A549 (cell line): ENCODE data around the gene SLC45A3. TPM values are rescaled to one million over a fixed set of nuclear protein-coding genes. Genes with fewer than 3 reads are reported as not detected.

Experiments
- ATAC-seq, 2 experiments: fragments of 200-7000 bp in 1 of 2; fragments of >200 bp in 1 of 2; cut with Nextera tagmentation in 1 of 2; cut with Tn5 transposase in 1 of 2; 3 replicates each; pipeline versions ENCODE4 v1.8.0 to v1.9.1; 2018 to 2020; ENCODE audit warnings: mild to moderate bottlenecking in 1 of 2, moderate library complexity in 1 of 2
- CTCF ChIA-PET: fragments of 300-600 bp; sonication (Branson Sonifier 250); formaldehyde crosslinking; extraction: SDS; loops from one replicate; lab custom pipeline; 2021; ENCODE audit warnings: antibody characterized with exemption, inconsistent platforms; lab: Yijun Ruan, JAX
- POLR2A ChIA-PET: fragments of 350-600 bp; formaldehyde crosslinking; extraction: SDS; loops from one replicate; lab custom pipeline; 2021; ENCODE audit warnings: antibody characterized with exemption, inconsistent platforms; lab: Yijun Ruan, JAX
- DNase-seq, 2 experiments: peaks; one replicate each; pipeline versions ENCODE4 v3.0.0 to v3.0.0-alpha.2; 2011 to 2016; ENCODE audit warnings: low read depth in 1 of 2, low spot score in 1 of 2
- FAIRE-seq: peaks from 2 replicates; lab custom pipeline; 2011; peaks lifted over from hg19 to GRCh38; lab: Jason Lieb, UNC
- H3K27ac ChIP-seq, 2 experiments: fragments of >200 bp; sonication (Bioruptor Twin); formaldehyde crosslinking; 3 replicates each; pipeline ENCODE4 v1.5.1; 2016 to 2017
- H3K4me1 ChIP-seq: fragments of >200 bp; sonication (Bioruptor Twin); formaldehyde crosslinking; 3 replicates; pipeline ENCODE4 v1.6.1; 2016
- H3K4me2 ChIP-seq: fragments of >200 bp; sonication (Bioruptor Twin); formaldehyde crosslinking; 3 replicates; pipeline ENCODE4 v1.6.1; 2016
- H3K4me3 ChIP-seq: fragments of >200 bp; sonication (Bioruptor Twin); formaldehyde crosslinking; 3 replicates; pipeline ENCODE4 v1.5.1; 2016
- H3K9me3 ChIP-seq: fragments of >200 bp; sonication (Bioruptor Twin); formaldehyde crosslinking; 3 replicates; pipeline ENCODE4 v1.6.1; 2016
- BHLHE40 ChIP-seq: IDR thresholded peaks from 2 replicates; pipeline ENCODE4 v1.6.1; 2012; ENCODE audit warnings: low read depth, low read length, inconsistent platforms
- CBX2 ChIP-seq: fragments of 200-600 bp; sonication (generic); IDR thresholded peaks from 2 replicates; pipeline ENCODE4 v1.6.1; 2016; ENCODE audit warnings: low read depth, mild to moderate bottlenecking, borderline replicate concordance
- CBX8 ChIP-seq: fragments of 200-600 bp; sonication (generic); IDR thresholded peaks from 2 replicates; pipeline ENCODE4 v1.6.1; 2016
- CEBPB ChIP-seq, 2 experiments: fragments of >200 bp in 1 of 2; sonication (Bioruptor Twin) in 1 of 2; formaldehyde crosslinking in 1 of 2; IDR thresholded peaks; 2 replicates each; pipeline ENCODE4 v1.6.1; 2012 to 2016
- EP300 ChIP-seq, 2 experiments: fragments of >200 bp; sonication (Bioruptor Twin); formaldehyde crosslinking; IDR thresholded peaks; 2 replicates in 1 of 2; 3 replicates in 1 of 2; pipeline ENCODE4 v1.6.1; 2016 to 2017
- GATA3 ChIP-seq: IDR thresholded peaks from 2 replicates; pipeline ENCODE4 v1.6.1; 2012; ENCODE audit warnings: borderline replicate concordance
- HOXA7 ChIP-seq: fragments of 250-450 bp; sonication (Bioruptor Pico); IDR thresholded peaks from 2 replicates; pipeline ENCODE4 v1.5.0; 2020; ENCODE audit warnings: mild to moderate bottlenecking, moderate library complexity
- KDM5A ChIP-seq: fragments of 200-600 bp; sonication (generic); IDR thresholded peaks from 2 replicates; pipeline ENCODE4 v1.6.1; 2016; ENCODE audit warnings: antibody characterized with exemption, mild to moderate bottlenecking
- MAFK ChIP-seq: fragments of 450-650 bp; IDR thresholded peaks from 2 replicates; pipeline ENCODE4 v1.6.1; 2014; ENCODE audit not compliant: partially characterized antibody
- MAZ ChIP-seq: fragments of 150-350 bp; IDR thresholded peaks from 2 replicates; pipeline ENCODE4 v1.6.1; 2014; ENCODE audit warnings: antibody characterized with exemption, low read depth, low read length, borderline replicate concordance
- MYC ChIP-seq: IDR thresholded peaks from 2 replicates; pipeline ENCODE4 v1.6.1; 2012; ENCODE audit warnings: mild to moderate bottlenecking, inconsistent platforms, low read length, improper control_type of control experiment, borderline replicate concordance
- PHF8 ChIP-seq: fragments of 200-600 bp; sonication (generic); IDR thresholded peaks from 2 replicates; pipeline ENCODE4 v1.6.1; 2016; ENCODE audit warnings: low read depth, mild to moderate bottlenecking, antibody characterized with exemption, moderate library complexity, borderline replicate concordance
- RAD21 ChIP-seq, 2 experiments: fragments of >200 bp in 1 of 2; sonication (Bioruptor Twin) in 1 of 2; formaldehyde crosslinking in 1 of 2; IDR thresholded peaks in 1 of 2; conservative IDR thresholded peaks in 1 of 2; 2 replicates in 1 of 2; 3 replicates in 1 of 2; pipeline ENCODE4 v1.6.1; 2012 to 2018; ENCODE audit warnings: inconsistent platforms in 1 of 2
- RFX5 ChIP-seq: fragments of 450-650 bp; IDR thresholded peaks from 2 replicates; pipeline ENCODE4 v1.7.1; 2014; ENCODE audit warnings: antibody characterized with exemption, mild to moderate bottlenecking, moderate library complexity
- RNF2 ChIP-seq: fragments of 200-600 bp; sonication (generic); IDR thresholded peaks from 2 replicates; pipeline ENCODE4 v1.6.1; 2016; ENCODE audit warnings: low read depth, mild to moderate bottlenecking, antibody characterized with exemption, moderate library complexity, borderline replicate concordance
- SREBF2 ChIP-seq: fragments of 450-650 bp; IDR thresholded peaks from 2 replicates; pipeline ENCODE4 v1.6.1; 2014; ENCODE audit warnings: mild to moderate bottlenecking, moderate library complexity
- ZC3H11A ChIP-seq: fragments of 450-650 bp; IDR thresholded peaks from 2 replicates; pipeline ENCODE4 v1.6.1; 2014; ENCODE audit warnings: antibody characterized with exemption, mild to moderate bottlenecking
- ZNF302 ChIP-seq: fragments of 250-450 bp; sonication (Bioruptor Pico); IDR thresholded peaks from 2 replicates; pipeline ENCODE4 v1.9.0; 2021; ENCODE audit warnings: inconsistent platforms, mild to moderate bottlenecking, moderate library complexity
- WGBS: methylation state at CpG from one replicate; pipeline ENCODE4 v1.1.6; 2017; ENCODE audit errors: missing lambda C conversion rate; 5-methylcytosine and 5-hydroxymethylcytosine counted together
- polyA plus RNA-seq, 4 experiments: library from polyadenylated mRNA; depleted of rRNA in 3 of 4; stranded (reverse); fragments of >200 nt; fragmentation: RNase III in 1 of 4; extraction: RNeasy Plus Mini Kit Qiagen cat#74134 plus additional on column Dnase treatment in 1 of 4; gene quantifications; 2 replicates in 3 of 4; 3 replicates in 1 of 4; pipeline ENCODE4 v1.2.3, GENCODE V29; 2011 to 2017
- TF ChIP-seq, protein P1 (sequence below): IDR thresholded peaks from 2 replicates; pipeline ENCODE4 v1.6.1; 2012; ENCODE audit warnings: low read depth, borderline replicate concordance
- TF ChIP-seq, protein P2 (sequence below): fragments of 150-350 bp; IDR thresholded peaks from 2 replicates; pipeline ENCODE4 v1.6.1; 2014; ENCODE audit warnings: low read depth, mild to moderate bottlenecking, low read length
- TF ChIP-seq, protein P3 (sequence below): fragments of >200 bp; sonication (Bioruptor Twin); formaldehyde crosslinking; IDR thresholded peaks from 3 replicates; pipeline ENCODE4 v1.5.1; 2016
- TF ChIP-seq, protein P4 (sequence below): IDR thresholded peaks from 2 replicates; pipeline ENCODE4 v1.6.1; 2012
- TF ChIP-seq, protein P5 (sequence below): fragments of 450-650 bp; IDR thresholded peaks from 2 replicates; pipeline ENCODE4 v1.6.1; 2014; ENCODE audit warnings: antibody characterized with exemption

The SLC45A3 gene
- polyA plus RNA-seq, 2 of the 4 experiments (the other 2 are of a cell fraction) = 2.8 to 3.4 TPM

DNA sequence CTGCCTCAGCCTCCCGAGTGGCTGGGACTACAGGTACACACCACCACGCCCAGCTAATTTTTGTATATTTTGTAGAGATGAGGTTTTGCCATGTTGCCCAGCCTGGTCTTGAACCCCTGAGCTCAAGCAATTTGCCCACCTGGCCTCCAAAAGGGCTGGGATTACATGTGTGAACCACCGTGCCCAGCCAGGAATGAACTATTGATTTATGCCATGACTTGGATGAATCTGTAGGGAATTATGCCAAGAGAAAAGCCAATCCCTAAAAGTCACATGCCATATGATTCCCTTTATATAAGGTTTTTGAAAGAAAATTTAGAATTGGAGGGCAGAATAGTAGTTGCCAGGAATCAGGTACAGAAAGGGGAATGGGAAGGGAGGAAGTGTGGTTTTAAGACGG is 19.1 kb upstream of the SLC45A3 start:
- FAIRE-seq = no peak
- WGBS = 87% methylated on average over 4 of the region's 4 CpGs

DNA sequence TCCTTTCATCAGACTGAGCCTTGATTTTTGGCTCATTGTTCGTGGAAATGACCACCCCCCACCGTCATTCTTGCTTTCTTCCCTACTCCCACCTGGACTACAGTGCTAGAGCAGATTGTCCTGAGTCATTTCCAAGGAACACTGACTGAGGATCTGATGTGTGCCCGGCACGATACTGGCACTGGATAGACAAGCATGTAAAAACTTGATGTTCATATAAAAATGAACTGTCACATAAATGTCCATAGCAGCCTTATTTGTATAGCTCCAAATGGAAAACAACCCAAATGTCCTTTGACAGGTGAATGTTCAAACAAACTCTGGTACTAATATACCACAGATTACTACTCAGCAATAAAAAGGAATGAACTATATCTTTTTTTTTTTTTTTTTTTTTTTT is 18.6 kb upstream of the SLC45A3 start:
- Histone ChIP-seq H3K4me2 (no peak overlapping the region), H3K27ac (no peak overlapping the region), H3K4me3 (no peak overlapping the region), H3K9me3 (no peaks in the 10 kb centered on the region), H3K4me1 (no peaks in the 10 kb centered on the region)
- CTCF ChIA-PET = interaction anchor here (1.3 to 3.2 kb wide), 4 partner anchors 9 to 174 kb away, joined by 3 to 19 read pairs (median 6); no protein-coding TSS in a partner anchor
- POLR2A ChIA-PET = no interaction called here
- FAIRE-seq (no peak), ATAC-seq (no peak), DNase-seq (no peak)
- WGBS = 94% methylated on average over 4 of the region's 4 CpGs
- TF ChIP-seq PHF8 (no peak), MAZ (no peak), ZC3H11A (no peak), MAFK (no peak), EP300 (IDR thresholded peaks at IDR 0.05) (no peak), SREBF2 (no peak), CBX8 (no peak), CEBPB (IDR thresholded peaks at IDR 0.05) (no peak), RAD21 (conservative IDR thresholded peaks at IDR 0.05 in 1 of 2, IDR thresholded peaks at IDR 0.05 in 1 of 2) (no peak), CBX2 (no peak), GATA3 (no peak), KDM5A (no peak)
- TF ChIP-seq, protein P1, sequence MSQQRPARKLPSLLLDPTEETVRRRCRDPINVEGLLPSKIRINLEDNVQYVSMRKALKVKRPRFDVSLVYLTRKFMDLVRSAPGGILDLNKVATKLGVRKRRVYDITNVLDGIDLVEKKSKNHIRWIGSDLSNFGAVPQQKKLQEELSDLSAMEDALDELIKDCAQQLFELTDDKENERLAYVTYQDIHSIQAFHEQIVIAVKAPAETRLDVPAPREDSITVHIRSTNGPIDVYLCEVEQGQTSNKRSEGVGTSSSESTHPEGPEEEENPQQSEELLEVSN = no peak
- TF ChIP-seq, protein P2, sequence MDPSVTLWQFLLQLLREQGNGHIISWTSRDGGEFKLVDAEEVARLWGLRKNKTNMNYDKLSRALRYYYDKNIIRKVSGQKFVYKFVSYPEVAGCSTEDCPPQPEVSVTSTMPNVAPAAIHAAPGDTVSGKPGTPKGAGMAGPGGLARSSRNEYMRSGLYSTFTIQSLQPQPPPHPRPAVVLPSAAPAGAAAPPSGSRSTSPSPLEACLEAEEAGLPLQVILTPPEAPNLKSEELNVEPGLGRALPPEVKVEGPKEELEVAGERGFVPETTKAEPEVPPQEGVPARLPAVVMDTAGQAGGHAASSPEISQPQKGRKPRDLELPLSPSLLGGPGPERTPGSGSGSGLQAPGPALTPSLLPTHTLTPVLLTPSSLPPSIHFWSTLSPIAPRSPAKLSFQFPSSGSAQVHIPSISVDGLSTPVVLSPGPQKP = no peak
- TF ChIP-seq, protein P3, sequence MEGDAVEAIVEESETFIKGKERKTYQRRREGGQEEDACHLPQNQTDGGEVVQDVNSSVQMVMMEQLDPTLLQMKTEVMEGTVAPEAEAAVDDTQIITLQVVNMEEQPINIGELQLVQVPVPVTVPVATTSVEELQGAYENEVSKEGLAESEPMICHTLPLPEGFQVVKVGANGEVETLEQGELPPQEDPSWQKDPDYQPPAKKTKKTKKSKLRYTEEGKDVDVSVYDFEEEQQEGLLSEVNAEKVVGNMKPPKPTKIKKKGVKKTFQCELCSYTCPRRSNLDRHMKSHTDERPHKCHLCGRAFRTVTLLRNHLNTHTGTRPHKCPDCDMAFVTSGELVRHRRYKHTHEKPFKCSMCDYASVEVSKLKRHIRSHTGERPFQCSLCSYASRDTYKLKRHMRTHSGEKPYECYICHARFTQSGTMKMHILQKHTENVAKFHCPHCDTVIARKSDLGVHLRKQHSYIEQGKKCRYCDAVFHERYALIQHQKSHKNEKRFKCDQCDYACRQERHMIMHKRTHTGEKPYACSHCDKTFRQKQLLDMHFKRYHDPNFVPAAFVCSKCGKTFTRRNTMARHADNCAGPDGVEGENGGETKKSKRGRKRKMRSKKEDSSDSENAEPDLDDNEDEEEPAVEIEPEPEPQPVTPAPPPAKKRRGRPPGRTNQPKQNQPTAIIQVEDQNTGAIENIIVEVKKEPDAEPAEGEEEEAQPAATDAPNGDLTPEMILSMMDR = no peak
- TF ChIP-seq, protein P4, sequence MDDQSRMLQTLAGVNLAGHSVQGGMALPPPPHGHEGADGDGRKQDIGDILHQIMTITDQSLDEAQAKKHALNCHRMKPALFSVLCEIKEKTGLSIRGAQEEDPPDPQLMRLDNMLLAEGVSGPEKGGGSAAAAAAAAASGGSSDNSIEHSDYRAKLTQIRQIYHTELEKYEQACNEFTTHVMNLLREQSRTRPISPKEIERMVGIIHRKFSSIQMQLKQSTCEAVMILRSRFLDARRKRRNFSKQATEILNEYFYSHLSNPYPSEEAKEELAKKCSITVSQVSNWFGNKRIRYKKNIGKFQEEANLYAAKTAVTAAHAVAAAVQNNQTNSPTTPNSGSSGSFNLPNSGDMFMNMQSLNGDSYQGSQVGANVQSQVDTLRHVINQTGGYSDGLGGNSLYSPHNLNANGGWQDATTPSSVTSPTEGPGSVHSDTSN = no peak
- TF ChIP-seq, protein P5, sequence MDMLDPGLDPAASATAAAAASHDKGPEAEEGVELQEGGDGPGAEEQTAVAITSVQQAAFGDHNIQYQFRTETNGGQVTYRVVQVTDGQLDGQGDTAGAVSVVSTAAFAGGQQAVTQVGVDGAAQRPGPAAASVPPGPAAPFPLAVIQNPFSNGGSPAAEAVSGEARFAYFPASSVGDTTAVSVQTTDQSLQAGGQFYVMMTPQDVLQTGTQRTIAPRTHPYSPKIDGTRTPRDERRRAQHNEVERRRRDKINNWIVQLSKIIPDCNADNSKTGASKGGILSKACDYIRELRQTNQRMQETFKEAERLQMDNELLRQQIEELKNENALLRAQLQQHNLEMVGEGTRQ = no peak

More for the DNA sequence above, 19.1 kb upstream of the SLC45A3 start:
- Histone ChIP-seq H3K4me2 (no peak overlapping the region), H3K27ac (no peak overlapping the region), H3K4me3 (no peak overlapping the region)
- ATAC-seq (no peak), DNase-seq (no peak)
- no peak for TF ChIP-seq RNF2
- TF ChIP-seq MYC = no peak
- TF ChIP-seq BHLHE40 = no peak
- no peak for TF ChIP-seq ZNF302 (CRISPR knock-in tag)
- TF ChIP-seq, protein P5 = no peak
- no peak for TF ChIP-seq RFX5
- no peak for TF ChIP-seq HOXA7
- TF ChIP-seq, protein P2 = no peak
- TF ChIP-seq, all 56 proteins: peak for 0
- Histone ChIP-seq H3K9me3 (no peaks in the 10 kb centered on the region), H3K4me1 (no peaks in the 10 kb centered on the region)
- ChIA-PET CTCF (interaction anchor here (1.3 to 3.2 kb wide), 3 partner anchors 9 to 175 kb away, joined by 3 to 19 read pairs (median 5); no protein-coding TSS in a partner anchor), POLR2A (no interaction called here)
